Caco-2 (cell line): ENCODE measurements around the gene ACTN4. TPM values are rescaled to one million over a fixed set of nuclear protein-coding genes. Genes with fewer than 3 reads are reported as not detected.

Experiments used
- BruUV-seq: library from RNA; stranded (reverse); fragments of 400-500 nt; replicated peaks from 2 replicates; lab custom pipeline; 2021; lab: Mats Ljungman, UMichigan
- CTCF ChIA-PET: fragments of 300-600 bp; sonication (Branson Sonifier 250); formaldehyde crosslinking; loops from one replicate; lab custom pipeline; 2022; ENCODE audit warnings: antibody characterized with exemption; lab: Charles Lee
- POLR2A ChIA-PET: fragments of 300-600 bp; sonication (Branson Sonifier 250); formaldehyde crosslinking; loops from one replicate; lab custom pipeline; 2022; ENCODE audit warnings: antibody characterized with exemption; lab: Charles Lee
- DNase-seq, 2 experiments: peaks; one replicate each; pipeline versions ENCODE4 v3.0.0 to v3.0.0-alpha.2; 2020 to 2022
- H3K27me3 ChIP-seq: replicated peaks from 2 replicates; pipeline ENCODE4 v1.6.0; 2011; ENCODE audit warnings: low read length; ENCODE audit not compliant: control insufficient read depth, insufficient read depth
- H3K36me3 ChIP-seq: 2 replicates; pipeline ENCODE4 v1.5.1; 2011; ENCODE audit warnings: low read length; ENCODE audit not compliant: control insufficient read depth, insufficient read depth
- H3K4me1 ChIP-seq: fragments of 250-450 bp; sonication (Bioruptor Pico); 2 replicates; pipeline ENCODE4 v1.5.1; 2020; ENCODE audit warnings: mild to moderate bottlenecking
- H3K4me3 ChIP-seq: 2 replicates; pipeline ENCODE4 v1.5.1; 2011; ENCODE audit warnings: low read depth, mild to moderate bottlenecking, control low read depth, low read length
- H3K9me3 ChIP-seq: fragments of 250-450 bp; sonication (Bioruptor Pico); 2 replicates; pipeline ENCODE4 v1.5.1; 2020; ENCODE audit warnings: mild to moderate bottlenecking, moderate library complexity
- H3K27ac Mint-ChIP-seq: one replicate; pipeline ENCODE4 v1.8.0; 2022; ENCODE audit warnings: mixed read lengths; ENCODE audit not compliant: unreplicated experiment
- H3K27me3 Mint-ChIP-seq: one replicate; pipeline ENCODE4 v1.8.0; 2022; ENCODE audit warnings: mixed read lengths; ENCODE audit not compliant: insufficient read depth, unreplicated experiment
- H3K36me3 Mint-ChIP-seq: one replicate; pipeline ENCODE4 v1.8.0; 2022; ENCODE audit warnings: mild to moderate bottlenecking, mixed read lengths; ENCODE audit not compliant: insufficient read depth, unreplicated experiment
- H3K4me1 Mint-ChIP-seq: one replicate; pipeline ENCODE4 v1.8.0; 2022; ENCODE audit warnings: low read depth, mixed read lengths; ENCODE audit not compliant: unreplicated experiment
- H3K4me3 Mint-ChIP-seq: one replicate; pipeline ENCODE4 v1.8.0; 2022; ENCODE audit warnings: mild to moderate bottlenecking, moderate library complexity, mixed read lengths; ENCODE audit not compliant: unreplicated experiment
- H3K9me3 Mint-ChIP-seq: one replicate; pipeline ENCODE4 v1.8.0; 2022; ENCODE audit warnings: mixed read lengths; ENCODE audit not compliant: unreplicated experiment
- intact Hi-C: fragments of 100-400 bp; cut with micrococcal nuclease; formaldehyde crosslinking; loops from one replicate; pipeline ENCODE4 v1.10.0; 2022; ENCODE audit not compliant: unreplicated experiment
- total RNA-seq: library from RNA; stranded (reverse); gene quantifications from 2 replicates; pipeline ENCODE4 v1.2.3, GENCODE V29; 2022
- TF ChIP-seq, protein P1 (sequence below), 2 experiments: fragments of 200-600 bp in 1 of 2; IDR thresholded peaks; 1 replicate in 1 of 2; 2 replicates in 1 of 2; pipeline versions ENCODE4 v1.5.1 to v1.8.0; 2011 to 2022; ENCODE audit warnings: antibody characterized with exemption in 1 of 2, control low read depth in 1 of 2, inconsistent platforms in 1 of 2, low read depth in 1 of 2, low read length in 1 of 2, mild to moderate bottlenecking in 1 of 2, moderate library complexity in 1 of 2; ENCODE audit not compliant: insufficient read depth in 1 of 2, severe bottlenecking in 1 of 2, unreplicated experiment in 1 of 2

Gene ACTN4
- total RNA-seq, 1 experiment from 2014 or later: 605 TPM

GRCh38 chr19:38699647-38700349, 52.3 kb downstream of the ACTN4 start:
- H3K4me1 ChIP-seq: peaks cover 65% of the 10 kb centered on the region
- Mint-ChIP-seq H3K27ac (peak overlapping the region; percentile 82), H3K36me3 (peaks cover 100% of the 10 kb centered on the region), H3K4me1 (peaks cover 39% of the 10 kb centered on the region), H3K4me3 (no peak overlapping the region), H3K27me3 (no peaks in the 10 kb centered on the region), H3K9me3 (no peaks in the 10 kb centered on the region)
- ChIA-PET CTCF (interaction anchor here (0.6 to 2.1 kb wide), 4 partner anchors 13 to 65 kb away, joined by 3 to 9 read pairs (median 4); no protein-coding TSS in a partner anchor), POLR2A (interaction anchor here (0.9 to 2.3 kb wide), 3 partner anchors 13 to 37 kb away, joined by 5 to 22 read pairs (median 13); no protein-coding TSS in a partner anchor)
- intact Hi-C loops: loop anchor here (2.0 kb wide), 2 partner anchors 19 to 41 kb away; no protein-coding TSS in a partner anchor
- TF ChIP-seq, protein P1, sequence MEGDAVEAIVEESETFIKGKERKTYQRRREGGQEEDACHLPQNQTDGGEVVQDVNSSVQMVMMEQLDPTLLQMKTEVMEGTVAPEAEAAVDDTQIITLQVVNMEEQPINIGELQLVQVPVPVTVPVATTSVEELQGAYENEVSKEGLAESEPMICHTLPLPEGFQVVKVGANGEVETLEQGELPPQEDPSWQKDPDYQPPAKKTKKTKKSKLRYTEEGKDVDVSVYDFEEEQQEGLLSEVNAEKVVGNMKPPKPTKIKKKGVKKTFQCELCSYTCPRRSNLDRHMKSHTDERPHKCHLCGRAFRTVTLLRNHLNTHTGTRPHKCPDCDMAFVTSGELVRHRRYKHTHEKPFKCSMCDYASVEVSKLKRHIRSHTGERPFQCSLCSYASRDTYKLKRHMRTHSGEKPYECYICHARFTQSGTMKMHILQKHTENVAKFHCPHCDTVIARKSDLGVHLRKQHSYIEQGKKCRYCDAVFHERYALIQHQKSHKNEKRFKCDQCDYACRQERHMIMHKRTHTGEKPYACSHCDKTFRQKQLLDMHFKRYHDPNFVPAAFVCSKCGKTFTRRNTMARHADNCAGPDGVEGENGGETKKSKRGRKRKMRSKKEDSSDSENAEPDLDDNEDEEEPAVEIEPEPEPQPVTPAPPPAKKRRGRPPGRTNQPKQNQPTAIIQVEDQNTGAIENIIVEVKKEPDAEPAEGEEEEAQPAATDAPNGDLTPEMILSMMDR (IDR thresholded peaks at IDR 0.05; ENCODE audit: insufficient read depth in 1 of 2, low read depth in 1 of 2, low read length in 1 of 2, severe bottlenecking in 1 of 2, unreplicated experiment in 1 of 2): no peak
- no TSS peak for BruUV-seq
- DNase-seq: no peak
- H3K36me3 ChIP-seq: peaks cover 18% of the 10 kb centered on the region
- H3K9me3 ChIP-seq: no peaks in the 10 kb centered on the region
- no peak overlapping the region for H3K4me3 ChIP-seq
- H3K27me3 ChIP-seq: no peaks in the 10 kb centered on the region

DNA sequence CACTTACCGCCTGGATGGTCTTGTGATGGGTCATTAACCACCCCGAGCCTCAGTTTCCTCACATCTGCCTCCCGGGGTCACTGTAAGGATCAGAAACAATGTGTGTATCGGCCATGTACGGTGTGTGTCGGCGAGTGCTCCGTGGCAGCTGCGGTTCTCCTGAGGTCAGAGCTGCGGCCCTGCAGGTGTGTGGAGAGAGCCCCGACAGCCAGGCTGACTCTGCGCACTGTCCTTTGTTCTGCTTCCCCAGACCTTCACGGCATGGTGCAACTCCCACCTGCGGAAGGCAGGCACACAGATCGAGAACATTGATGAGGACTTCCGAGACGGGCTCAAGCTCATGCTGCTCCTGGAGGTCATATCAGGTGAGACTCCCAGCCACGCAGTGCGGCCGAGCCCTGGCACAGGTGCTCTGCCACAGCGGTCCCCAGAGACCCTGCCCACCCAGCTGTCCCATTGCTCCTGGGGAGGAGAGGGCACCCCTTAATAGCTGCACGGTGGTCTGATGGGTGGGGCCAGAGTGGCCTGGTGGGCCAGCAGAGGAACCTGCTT, 53.0 kb downstream of the ACTN4 start:
- peaks cover 100% of the 10 kb centered on the region for H3K36me3 Mint-ChIP-seq
- peaks cover 36% of the 10 kb centered on the region for H3K4me1 Mint-ChIP-seq
- Histone ChIP-seq H3K4me1 (peaks cover 61% of the 10 kb centered on the region), H3K9me3 (no peaks in the 10 kb centered on the region), H3K4me3 (no peak overlapping the region), H3K27me3 (no peaks in the 10 kb centered on the region), H3K36me3 (peaks cover 23% of the 10 kb centered on the region)
- H3K9me3 Mint-ChIP-seq: no peaks in the 10 kb centered on the region
- POLR2A ChIA-PET: interaction anchor here (0.9 to 2.3 kb wide), 5 partner anchors 14 to 52 kb away, joined by 5 to 22 read pairs (median 13); partner anchors contain the start of gene ACTN4
- peak; percentile 46 to 67 for DNase-seq
- TF ChIP-seq, protein P1 (IDR thresholded peaks at IDR 0.05; ENCODE audit: insufficient read depth in 1 of 2, low read depth in 1 of 2, low read length in 1 of 2, severe bottlenecking in 1 of 2, unreplicated experiment in 1 of 2): no peak
- intact Hi-C loops: loop anchor here (2.0 kb wide), 2 partner anchors 18 to 42 kb away; no protein-coding TSS in a partner anchor
- peak overlapping the region; percentile 82 for H3K27ac Mint-ChIP-seq
- CTCF ChIA-PET: interaction anchor here (0.6 to 2.1 kb wide), 7 partner anchors 14 to 66 kb away, joined by 3 to 9 read pairs (median 5); partner anchors contain the start of gene ACTN4
- H3K4me3 Mint-ChIP-seq: peak overlapping the region; percentile 47
- no TSS peak for BruUV-seq
- no peaks in the 10 kb centered on the region for H3K27me3 Mint-ChIP-seq

- ChIA-PET CTCF (interaction anchor here (1.2 to 2.1 kb wide), 6 partner anchors 15 to 67 kb away, joined by 3 to 9 read pairs (median 6); partner anchors contain the start of gene ACTN4), POLR2A (interaction anchor here (0.5 to 2.3 kb wide), 9 partner anchors 8 to 151 kb away, joined by 3 to 22 read pairs (median 9); partner anchors contain the start of genes ACTN4 and EIF3K)
- peak overlapping the region; percentile 47 for H3K4me3 Mint-ChIP-seq
- no peaks in the 10 kb centered on the region for H3K27me3 Mint-ChIP-seq
- H3K9me3 Mint-ChIP-seq: no peaks in the 10 kb centered on the region
- H3K36me3 Mint-ChIP-seq: peaks cover 100% of the 10 kb centered on the region
- H3K36me3 ChIP-seq: peaks cover 25% of the 10 kb centered on the region
- H3K9me3 ChIP-seq: no peaks in the 10 kb centered on the region
- H3K27me3 ChIP-seq: no peaks in the 10 kb centered on the region
- no peak overlapping the region for H3K4me3 ChIP-seq
- BruUV-seq: TSS peak; percentile 58
- intact Hi-C loops: loop anchor here (1.0 to 2.0 kb wide), 4 partner anchors 18 to 47 kb away; no protein-coding TSS in a partner anchor
- TF ChIP-seq, protein P1 (IDR thresholded peaks at IDR 0.05; ENCODE audit: insufficient read depth in 1 of 2, low read depth in 1 of 2, low read length in 1 of 2, severe bottlenecking in 1 of 2, unreplicated experiment in 1 of 2): no peak
- peaks cover 33% of the 10 kb centered on the region for H3K4me1 Mint-ChIP-seq
- peak; percentile 69 to 80 for DNase-seq
- H3K4me1 ChIP-seq: peaks cover 61% of the 10 kb centered on the region
- H3K27ac Mint-ChIP-seq: peak overlapping the region; percentile 82
Observed at GRCh38 chr19:38700902-38701454, 53.5 kb downstream of the ACTN4 start.
